Glutamatergic neuron (in vitro differentiated cells): ENCODE measurements around the gene UROD. TPM values are rescaled to one million over a fixed set of nuclear protein-coding genes. Genes with fewer than 3 reads are reported as not detected.
"Not testable (repeated sequence)": the region's sequence is repeated elsewhere in the genome, so short reads cannot be mapped to it uniquely, and the experiment has no call there.

Experiments used
- DNase-seq: peaks from one replicate; pipeline ENCODE4 v3.0.0; 2022
- H3K27ac Mint-ChIP-seq: one replicate; pipeline ENCODE4 v1.8.0; 2020; ENCODE audit warnings: mild to moderate bottlenecking, mixed read lengths, inconsistent platforms; ENCODE audit not compliant: unreplicated experiment
- H3K27me3 Mint-ChIP-seq: one replicate; pipeline ENCODE4 v1.8.0; 2020; ENCODE audit warnings: mild to moderate bottlenecking, moderate library complexity, mixed read lengths, inconsistent platforms; ENCODE audit not compliant: unreplicated experiment
- H3K36me3 Mint-ChIP-seq: one replicate; pipeline ENCODE4 v1.8.0; 2020; ENCODE audit warnings: mild to moderate bottlenecking, mixed read lengths, inconsistent platforms; ENCODE audit not compliant: unreplicated experiment
- H3K4me1 Mint-ChIP-seq: one replicate; pipeline ENCODE4 v1.8.0; 2020; ENCODE audit warnings: mild to moderate bottlenecking, low read depth, mixed read lengths, inconsistent platforms; ENCODE audit not compliant: unreplicated experiment
- H3K4me3 Mint-ChIP-seq: one replicate; pipeline ENCODE4 v1.8.0; 2020; ENCODE audit warnings: mild to moderate bottlenecking, mixed read lengths, inconsistent platforms; ENCODE audit not compliant: unreplicated experiment
- H3K9me3 Mint-ChIP-seq: one replicate; pipeline ENCODE4 v1.8.0; 2020; ENCODE audit warnings: mild to moderate bottlenecking, moderate library complexity, mixed read lengths, inconsistent platforms; ENCODE audit not compliant: unreplicated experiment
- CTCF ChIP-seq: fragments of 200-600 bp; sonication (generic); IDR thresholded peaks from one replicate; pipeline ENCODE4 v1.5.0; 2021; ENCODE audit not compliant: partially characterized antibody, unreplicated experiment
- total RNA-seq: library from RNA; stranded (reverse); fragmentation: NEBNext Ultra II Directional; extraction: Animal tissue kit (Norgen Biotek cat#: 25700); gene quantifications from one replicate; pipeline ENCODE4 v1.2.1, GENCODE V29; 2021; ENCODE audit not compliant: unreplicated experiment

The UROD gene
- total RNA-seq, 1 donor from 2014 or later, result 90.4 TPM

GRCh38 chr1:44976252-44976651 is 35.8 kb upstream of the UROD start:
- Mint-ChIP-seq H3K36me3 (peaks cover 18% of the 10 kb centered on the region), H3K9me3 (peaks cover 2% of the 10 kb centered on the region), H3K4me3 (no peak overlapping the region), H3K27ac (no peak overlapping the region), H3K27me3 (no peaks in the 10 kb centered on the region), H3K4me1 (no peaks in the 10 kb centered on the region)
- DNase-seq, result no peak
- TF ChIP-seq CTCF, result no peak

- peaks cover 18% of the 10 kb centered on the region for H3K36me3 Mint-ChIP-seq
- not testable (repeated sequence) for DNase-seq, H3K27me3 Mint-ChIP-seq, H3K4me3 Mint-ChIP-seq, H3K9me3 Mint-ChIP-seq, H3K27ac Mint-ChIP-seq, H3K4me1 Mint-ChIP-seq
These were observed 34.7 kb upstream of the UROD start for GRCh38 chr1:44977372-44977771.

GRCh38 chr1:44985747-44986359 is 26.2 kb upstream of the UROD start:
- H3K27ac Mint-ChIP-seq, result peak overlapping the region; percentile 57
- no peaks in the 10 kb centered on the region for H3K36me3 Mint-ChIP-seq
- no peak for DNase-seq
- peaks cover 6% of the 10 kb centered on the region for H3K27me3 Mint-ChIP-seq
- H3K4me3 Mint-ChIP-seq, result peak overlapping the region; percentile 98
- TF ChIP-seq CTCF, result no peak
- H3K4me1 Mint-ChIP-seq, result peaks cover 4% of the 10 kb centered on the region
- no peaks in the 10 kb centered on the region for H3K9me3 Mint-ChIP-seq

- Mint-ChIP-seq H3K36me3 (no peaks in the 10 kb centered on the region), H3K27me3 (peaks cover 7% of the 10 kb centered on the region), H3K4me3 (no peak overlapping the region), H3K4me1 (peaks cover 4% of the 10 kb centered on the region), H3K9me3 (no peaks in the 10 kb centered on the region), H3K27ac (no peak overlapping the region)
- no peak for DNase-seq
- TF ChIP-seq CTCF, result no peak
These were observed 23.4 kb upstream of the UROD start for GRCh38 chr1:44988531-44989156.

GRCh38 chr1:44994309-44994898 is 17.6 kb upstream of the UROD start:
- Mint-ChIP-seq H3K4me3 (no peak overlapping the region), H3K27me3 (peaks cover 3% of the 10 kb centered on the region), H3K4me1 (no peaks in the 10 kb centered on the region), H3K9me3 (no peaks in the 10 kb centered on the region), H3K27ac (peak overlapping the region; percentile 18), H3K36me3 (peaks cover 6% of the 10 kb centered on the region)
- no peak for DNase-seq
- TF ChIP-seq CTCF, result no peak
